ENCODE measurements around the gene CSNK1D. TPM values are rescaled to one million over a fixed set of nuclear protein-coding genes. Genes with fewer than 3 reads are reported as not detected.

Gene CSNK1D
- total RNA-seq, 1 experiment from 2014 or later: 111 TPM

GRCh38 chr17:82214012-82214628 is 59.4 kb downstream of the CSNK1D start:
- ATAC-seq (no peak), DNase-seq (ENCODE audit: low spot score) (no peak)
- H3K4me1 Mint-ChIP-seq: peaks cover 5% of the 10 kb centered on the region; the same call in 1 of the 2 replicates
- POLR2A ChIA-PET: interaction anchor here (0.6 to 1.5 kb wide), 2 partner anchors 171 to 381 kb away, joined by 3 read pairs; partner anchors contain the start of gene MCRIP1
- peaks cover 24% of the 10 kb centered on the region for H3K27me3 Mint-ChIP-seq (ENCODE audit: low read depth)
- no peaks in the 10 kb centered on the region; the same call in 1 of the 2 replicates for H3K9me3 Mint-ChIP-seq
- CTCF ChIA-PET: interaction anchor here (0.6 to 1.5 kb wide), 3 partner anchors 8 to 87 kb away, joined by 3 to 4 read pairs (median 4); no protein-coding TSS in a partner anchor
- H3K4me3 Mint-ChIP-seq: peak overlapping the region; percentile 53
- H3K36me3 Mint-ChIP-seq: no peaks in the 10 kb centered on the region
- H3K27ac Mint-ChIP-seq: no peak overlapping the region
- TF ChIP-seq ZNF121 (CRISPR knock-in tag; IDR thresholded peaks at IDR 0.05) (0 out of 2 replicates have a peak, but pooled peaks have one; percentile 4), GTF2I (CRISPR knock-in tag; conservative IDR thresholded peaks at IDR 0.05) (no peak)

GRCh38 chr17:82213251-82214011 is 60.1 kb downstream of the CSNK1D start:
- ATAC-seq (peak; percentile 52), DNase-seq (ENCODE audit: low spot score) (no peak)
- Mint-ChIP-seq H3K4me1 (peaks cover 5% of the 10 kb centered on the region; the same call in 1 of the 2 replicates), H3K27me3 (ENCODE audit: low read depth) (peaks cover 24% of the 10 kb centered on the region), H3K36me3 (no peaks in the 10 kb centered on the region), H3K27ac (no peak overlapping the region), H3K4me3 (peak overlapping the region; percentile 70), H3K9me3 (no peaks in the 10 kb centered on the region; the same call in 1 of the 2 replicates)
- POLR2A ChIA-PET: interaction anchor here (0.6 to 1.5 kb wide), 2 partner anchors 171 to 380 kb away, joined by 3 read pairs; partner anchors contain the start of gene MCRIP1
- CTCF ChIA-PET: interaction anchor here (0.6 to 2.0 kb wide), 6 partner anchors 7 to 183 kb away, joined by 3 to 7 read pairs (median 4); no protein-coding TSS in a partner anchor
- TF ChIP-seq SP1 (CRISPR knock-in tag; conservative IDR thresholded peaks at IDR 0.05) (no peak), GABPB1 (CRISPR knock-in tag; IDR thresholded peaks at IDR 0.05) (no peak), ZNF121 (CRISPR knock-in tag; IDR thresholded peaks at IDR 0.05) (peak; percentile 88), JAZF1 (CRISPR knock-in tag; IDR thresholded peaks at IDR 0.05) (no peak), NFYB (CRISPR knock-in tag; conservative IDR thresholded peaks at IDR 0.05; ENCODE audit: low read depth) (0 out of 2 replicates have a peak, but pooled peaks have one; percentile 0), USF1 (CRISPR knock-in tag; IDR thresholded peaks at IDR 0.05) (peak; percentile 84), GRHL2 (CRISPR knock-in tag; IDR thresholded peaks at IDR 0.05; ENCODE audit: insufficient replicate concordance, severe bottlenecking) (no peak), RORB (CRISPR knock-in tag; IDR thresholded peaks at IDR 0.05) (no peak), MLX (CRISPR knock-in tag; IDR thresholded peaks at IDR 0.05) (no peak), NR2C2 (CRISPR knock-in tag; IDR thresholded peaks at IDR 0.05) (no peak), USF2 (CRISPR knock-in tag; IDR thresholded peaks at IDR 0.05) (peak; percentile 82), E2F1 (CRISPR knock-in tag; IDR thresholded peaks at IDR 0.05) (no peak)

GRCh38 chr17:82212331-82213250 is 60.9 kb downstream of the CSNK1D start, which contains the start of gene CCDC57:
CCDC57 (minus strand) TSS chr17:82212842; CDS start chr17:82201944, 10,898 bp downstream.
- Mint-ChIP-seq H3K36me3 (no peaks in the 10 kb centered on the region), H3K4me1 (peaks cover 5% of the 10 kb centered on the region; the same call in 1 of the 2 replicates), H3K4me3 (peak within 1 kb of the TSS; percentile 70), H3K9me3 (no peaks in the 10 kb centered on the region; the same call in 1 of the 2 replicates), H3K27me3 (ENCODE audit: low read depth) (peaks cover 24% of the 10 kb centered on the region), H3K27ac (no peak within 1 kb of the TSS)
- ChIA-PET CTCF (interaction anchor here (0.6 to 2.0 kb wide), 5 partner anchors 59 to 318 kb away, joined by 3 to 7 read pairs (median 5); no protein-coding TSS in a partner anchor), POLR2A (interaction anchor here (0.7 to 1.5 kb wide), 3 partner anchors 182 to 379 kb away, joined by 3 to 7 read pairs (median 3); partner anchors contain the start of gene MCRIP1)
- ATAC-seq (peak; percentile 89), DNase-seq (ENCODE audit: low spot score) (peak; percentile 74)
- TF ChIP-seq E2F4 (CRISPR knock-in tag; IDR thresholded peaks at IDR 0.05; ENCODE audit: borderline replicate concordance, low read depth): no peak
- no peak for TF ChIP-seq ZNF671 (CRISPR knock-in tag; IDR thresholded peaks at IDR 0.05)
- TF ChIP-seq JAZF1 (CRISPR knock-in tag; IDR thresholded peaks at IDR 0.05): no peak
- TF ChIP-seq NFE2L1 (CRISPR knock-in tag; IDR thresholded peaks at IDR 0.05): no peak
- TF ChIP-seq MLX (CRISPR knock-in tag; IDR thresholded peaks at IDR 0.05): no peak
- peak; percentile 85 for TF ChIP-seq FOXP1 (CRISPR knock-in tag; IDR thresholded peaks at IDR 0.05; ENCODE audit: borderline replicate concordance)
- TF ChIP-seq NR2C2 (CRISPR knock-in tag; IDR thresholded peaks at IDR 0.05): no peak
- no peak for TF ChIP-seq ZNF423 (CRISPR knock-in tag; IDR thresholded peaks at IDR 0.05)
- 0 out of 2 replicates have a peak, but pooled peaks have one; percentile 48 for TF ChIP-seq ELF4 (CRISPR knock-in tag; IDR thresholded peaks at IDR 0.05; ENCODE audit: low read depth)
- peak; percentile 28; the same call in 1 of the 2 replicates for TF ChIP-seq MYBL2 (CRISPR knock-in tag; IDR thresholded peaks at IDR 0.05)
